GM21515 (cell line): ENCODE results near the gene DNHD1.

Source experiments
- ATAC-seq: cut with Tn5 transposase; IDR thresholded peaks from one replicate; pipeline ENCODE4 v1.9.1; 2021; ENCODE audit not compliant: unreplicated experiment

The DNHD1 gene

DNA sequence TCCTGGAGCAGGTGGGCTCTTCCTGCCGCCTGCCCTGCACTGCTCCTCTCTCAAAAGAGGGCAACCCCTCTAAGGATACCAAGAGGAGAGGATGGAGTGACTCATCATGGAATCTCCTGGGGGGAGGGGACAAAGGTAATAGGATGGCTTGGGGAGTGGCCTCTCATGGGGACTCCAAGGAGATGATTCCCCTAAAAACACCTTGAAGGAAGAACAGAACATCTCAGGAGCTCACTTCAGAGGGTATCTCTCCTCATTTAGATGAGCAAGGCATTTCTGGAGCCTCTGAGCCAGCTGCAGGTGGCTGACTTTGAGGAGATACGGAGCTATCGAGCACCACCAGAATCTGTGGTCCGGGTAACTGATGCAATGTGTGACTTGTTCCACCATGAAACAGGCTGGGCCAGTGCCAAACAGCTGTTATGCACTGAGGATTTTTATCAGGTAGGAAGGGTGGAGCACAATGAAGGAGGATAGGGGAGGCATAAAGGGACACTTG lies 66.1 kb downstream of the DNHD1 start:
- ATAC-seq = no peak

DNA sequence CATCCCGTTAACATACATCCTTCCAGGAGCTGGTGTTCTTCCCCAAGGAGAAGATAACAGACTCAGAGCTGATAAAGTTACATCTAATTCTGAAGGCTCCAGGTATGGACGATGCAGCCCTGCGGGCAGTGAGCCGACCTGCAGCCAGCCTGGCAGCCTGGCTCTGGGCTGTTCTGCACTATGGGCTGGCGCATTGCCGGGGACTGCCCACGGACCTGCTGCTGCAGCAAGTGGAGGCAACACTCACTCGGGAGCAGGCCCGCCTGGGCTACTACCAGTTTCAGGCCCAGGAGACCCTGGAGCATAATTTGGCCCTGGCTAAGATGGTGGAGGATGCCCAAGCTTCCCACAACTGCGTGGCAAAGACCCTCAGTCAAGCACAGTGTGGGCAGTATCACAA lies 66.6 kb downstream of the DNHD1 start:
- no peak for ATAC-seq

GRCh38 chr11:6565325-6565724 lies 68.2 kb downstream of the DNHD1 start:
- no peak for ATAC-seq

GRCh38 chr11:6565988-6566703 lies 69.1 kb downstream of the DNHD1 start:
- ATAC-seq = no peak

DNA sequence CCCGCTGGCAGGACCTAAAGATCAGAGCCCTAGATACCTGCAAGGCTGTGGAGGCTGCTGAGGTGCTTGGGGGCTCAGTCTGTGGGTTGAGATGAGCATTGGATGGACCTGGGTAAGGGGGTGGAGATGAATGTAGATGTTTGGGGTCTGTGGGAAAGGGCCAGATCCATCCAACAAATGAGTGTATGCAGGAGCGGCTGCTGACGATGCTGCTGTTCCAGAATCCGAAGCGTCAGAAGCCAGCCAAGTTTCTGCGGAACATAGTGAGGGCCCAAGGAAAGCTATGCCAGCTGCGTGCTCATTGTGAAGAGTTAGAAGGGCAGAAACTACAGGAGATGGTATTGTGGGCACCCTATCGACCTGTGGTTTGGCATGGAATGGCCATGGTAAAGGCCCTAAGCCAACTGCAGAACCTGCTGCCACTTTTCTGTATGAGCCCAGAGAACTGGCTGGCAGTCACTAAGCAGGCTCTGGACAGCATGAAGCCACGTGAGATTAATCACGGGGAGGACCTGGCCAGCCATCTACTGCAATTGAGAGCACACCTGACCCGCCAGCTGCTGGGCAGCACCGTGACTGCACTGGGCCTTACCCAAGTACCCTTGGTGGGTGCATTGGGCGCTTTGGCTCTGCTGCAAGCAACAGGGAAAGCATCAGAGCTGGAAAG lies 69.8 kb downstream of the DNHD1 start:
- ATAC-seq = no peak

GRCh38 chr11:6567371-6567745 lies 70.3 kb downstream of the DNHD1 start:
- no peak for ATAC-seq

DNA sequence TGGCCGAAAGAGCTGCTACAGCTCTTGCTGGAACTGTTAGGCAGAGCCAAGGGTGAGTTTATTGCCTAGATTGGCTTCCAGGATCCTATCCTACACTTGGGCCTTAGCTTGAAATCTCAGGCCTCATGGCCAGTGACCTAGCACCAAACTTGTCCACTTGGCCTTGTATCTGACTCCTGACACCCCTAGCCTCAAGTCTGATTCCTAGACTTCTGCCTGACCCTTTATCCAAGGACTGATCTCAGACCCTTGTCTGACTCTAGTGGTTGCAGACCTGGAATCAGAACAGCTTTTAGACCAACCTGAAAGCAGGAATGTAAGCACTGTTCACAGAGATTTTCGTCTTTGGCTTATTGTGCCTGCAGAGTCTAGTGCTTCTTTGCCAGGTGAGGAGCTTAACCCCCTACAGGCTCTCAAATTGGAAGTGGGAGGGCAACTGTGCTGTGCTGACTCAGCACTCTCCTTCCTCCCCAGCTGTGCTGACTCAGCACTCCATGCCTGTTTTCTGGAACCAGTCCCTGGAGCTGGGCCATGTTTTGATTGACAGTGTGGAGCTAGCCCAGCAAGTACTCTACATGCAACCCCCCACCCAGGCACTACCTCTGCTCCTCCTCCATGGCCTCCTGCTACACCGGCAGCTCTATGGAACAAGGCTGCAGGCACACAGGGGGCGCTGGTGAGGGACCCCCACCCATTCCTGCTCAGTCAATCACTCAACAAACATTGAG lies 71.3 kb downstream of the DNHD1 start:
- ATAC-seq = no peak

DNA sequence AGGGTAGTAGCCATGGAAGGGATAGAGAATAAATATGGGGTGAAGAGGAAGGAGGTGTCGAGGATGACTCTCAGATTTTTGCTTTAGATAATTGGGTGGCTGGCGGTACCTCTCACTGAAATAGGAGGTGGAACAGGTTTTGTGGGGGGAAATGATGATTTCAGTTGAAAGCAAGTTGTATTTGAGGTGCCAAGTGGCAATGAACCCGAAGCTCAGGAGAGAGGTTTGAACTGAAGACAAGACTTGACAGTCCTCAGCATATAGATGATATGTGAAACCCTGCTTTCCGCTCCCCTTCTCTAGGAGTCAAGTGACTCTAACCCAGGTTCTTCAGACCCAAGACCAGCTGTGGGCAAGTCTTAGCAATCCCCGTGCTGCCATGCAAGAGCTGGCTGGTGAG lies 72.6 kb downstream of the DNHD1 start:
- ATAC-seq = no peak

DNA sequence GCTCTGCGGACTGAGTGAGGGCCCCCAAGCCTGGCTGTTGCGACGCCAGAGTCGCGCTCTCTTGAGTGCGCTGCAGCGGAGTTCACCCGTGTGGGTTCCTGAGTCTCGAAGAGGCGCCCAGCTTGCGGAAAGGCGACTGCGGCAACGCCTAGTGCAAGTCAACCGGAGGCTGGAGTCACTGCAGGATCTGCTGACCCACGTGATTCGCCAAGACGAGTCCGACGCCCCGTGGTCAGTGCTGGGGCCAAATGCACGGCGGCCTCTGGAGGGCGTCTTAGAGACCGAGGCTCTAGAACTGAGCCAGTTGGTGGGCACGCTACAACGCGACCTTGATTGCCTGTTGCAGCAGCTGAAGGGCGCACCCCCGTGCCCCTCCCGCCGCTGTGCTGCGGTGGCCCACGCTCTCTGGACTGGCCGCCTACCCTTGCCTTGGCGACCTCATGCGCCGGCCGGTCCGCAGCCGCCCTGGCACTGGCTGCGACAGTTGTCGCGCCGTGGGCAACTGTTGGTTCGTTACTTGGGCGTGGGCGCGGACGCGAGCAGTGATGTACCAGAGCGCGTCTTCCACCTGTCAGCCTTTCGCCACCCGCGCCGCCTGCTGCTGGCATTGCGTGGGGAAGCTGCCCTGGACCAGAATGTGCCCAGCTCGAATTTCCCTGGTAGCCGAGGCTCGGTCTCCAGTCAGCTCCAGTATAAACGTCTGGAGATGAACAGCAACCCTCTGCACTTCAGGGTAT lies 73.8 kb downstream of the DNHD1 start:
- ATAC-seq = no peak

DNA sequence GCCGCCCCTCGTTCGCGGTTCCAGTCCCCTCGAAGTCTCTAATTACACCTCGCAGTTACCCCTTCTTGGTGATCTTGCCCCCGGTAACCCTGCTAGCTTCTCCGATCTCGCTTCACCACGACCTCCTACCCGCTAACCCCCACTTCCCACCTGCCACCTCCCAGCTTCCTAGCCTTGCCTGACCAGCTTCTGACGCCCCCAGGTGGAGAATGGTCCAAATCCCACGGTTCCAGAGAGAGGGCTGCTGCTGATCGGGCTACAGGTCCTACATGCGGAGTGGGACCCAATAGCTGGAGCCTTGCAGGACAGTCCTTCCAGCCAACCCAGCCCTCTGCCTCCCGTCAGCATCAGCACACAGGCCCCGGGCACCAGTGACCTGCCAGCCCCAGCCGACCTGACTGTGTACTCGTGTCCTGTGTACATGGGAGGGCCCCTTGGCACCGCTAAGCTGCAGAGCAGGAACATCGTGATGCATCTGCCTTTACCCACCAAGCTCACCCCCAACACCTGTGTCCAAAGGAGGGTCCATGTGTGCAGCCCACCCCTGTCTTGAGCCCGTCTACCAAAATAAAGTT lies 74.4 kb downstream of the DNHD1 start:
- no peak for ATAC-seq

- ATAC-seq = no peak
These were observed 75.1 kb downstream of the DNHD1 start for GRCh38 chr11:6572215-6572614.

GRCh38 chr11:6574816-6575715 lies 78.0 kb downstream of the DNHD1 start:
- no peak for ATAC-seq

GRCh38 chr11:6576471-6577373 lies 79.6 kb downstream of the DNHD1 start:
- no peak for ATAC-seq

DNA sequence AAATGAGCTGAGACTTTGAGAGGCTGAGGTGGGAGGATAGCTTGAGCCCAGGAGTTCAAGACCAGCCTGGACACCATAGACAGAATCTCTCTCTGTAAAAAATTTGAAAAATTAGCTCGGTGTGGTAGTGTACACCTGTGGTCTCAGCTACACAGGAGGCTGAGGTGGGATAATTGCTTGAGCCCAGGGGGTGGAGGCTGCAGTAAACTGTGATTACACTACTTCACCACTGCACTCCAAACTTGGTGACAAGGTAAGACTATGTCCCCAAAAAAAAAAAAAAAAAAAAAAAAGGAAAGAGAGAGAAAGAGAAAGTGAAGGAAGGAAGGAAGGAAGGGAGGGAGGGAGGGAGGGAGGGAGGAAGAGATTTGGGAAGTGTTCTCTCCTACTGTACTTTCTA lies 81.1 kb downstream of the DNHD1 start:
- no peak for ATAC-seq

DNA sequence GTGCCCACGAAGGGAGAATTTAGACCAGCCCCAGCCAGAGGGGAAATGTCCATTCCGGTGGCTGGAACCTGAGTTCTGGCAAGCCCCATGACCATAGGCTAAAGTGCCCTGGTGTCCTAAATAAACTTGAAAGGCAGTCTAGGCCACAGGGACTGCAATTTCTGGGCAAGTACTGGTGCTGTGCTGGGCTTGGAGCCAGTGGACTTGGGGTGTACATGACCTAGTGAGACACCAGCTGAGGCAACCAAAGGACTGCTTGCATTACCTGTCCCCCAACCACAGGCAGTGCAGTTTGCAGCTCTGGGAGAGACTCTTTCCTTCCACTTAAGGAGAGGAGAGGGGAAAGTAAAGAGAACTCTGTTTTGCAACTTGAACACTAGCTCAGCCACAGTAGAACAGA lies 82.6 kb downstream of the DNHD1 start:
- ATAC-seq = no peak

DNA sequence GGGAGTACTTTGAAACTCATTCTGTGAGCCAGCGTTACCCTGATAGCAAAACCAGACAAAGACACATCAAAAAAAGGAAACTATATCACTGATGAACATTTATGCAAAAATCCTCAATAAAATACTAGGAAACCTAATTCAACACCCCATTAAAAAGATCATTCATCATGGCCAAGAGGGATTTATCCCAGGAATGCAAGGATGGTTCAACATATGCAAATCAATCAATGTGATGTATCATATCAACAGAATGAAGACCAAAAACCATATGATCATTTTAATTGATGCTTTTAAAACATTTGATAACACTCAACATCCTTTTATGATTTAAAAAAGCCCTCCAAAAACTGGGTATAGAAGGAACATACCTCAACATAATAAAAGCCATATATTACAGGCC lies 86.5 kb downstream of the DNHD1 start:
- no peak for ATAC-seq

DNA sequence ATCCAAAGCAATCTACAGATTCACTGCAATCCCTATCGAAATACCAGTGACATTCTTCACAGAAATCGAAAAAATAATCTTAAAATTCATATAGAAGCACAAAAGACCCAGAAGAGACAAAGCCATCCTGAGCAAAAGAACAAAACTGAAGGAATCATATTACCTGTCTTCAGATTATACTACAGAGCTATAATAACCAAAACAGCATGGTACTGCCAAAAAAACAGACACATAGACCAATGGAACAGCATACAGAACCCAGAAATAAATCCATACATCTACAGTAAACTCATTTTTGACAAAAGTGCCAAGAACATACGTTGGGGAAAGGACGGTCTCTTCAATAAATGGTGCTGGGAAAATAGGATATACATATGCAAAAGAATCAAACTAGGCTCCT lies 87.4 kb downstream of the DNHD1 start:
- no peak for ATAC-seq

- no peak for ATAC-seq
These were observed 89.6 kb downstream of the DNHD1 start for GRCh38 chr11:6586434-6587359.
